ENCODE data around the gene KRT12. TPM values are rescaled to one million over a fixed set of nuclear protein-coding genes. Genes with fewer than 3 reads are reported as not detected.

Gene KRT12
- total and polyA plus RNA-seq, 2 donors from 2014 or later: not detected

GRCh38 chr17:40872416-40872815 is 5.4 kb upstream of the KRT12 start:
- no peak for TF ChIP-seq CTCF (IDR thresholded peaks at IDR 0.05; ENCODE audit: borderline replicate concordance, extremely low read depth, insufficient read depth)
- H3K27ac ChIP-seq (ENCODE audit: low read depth in 2 of 2, low read length in 2 of 2): no peak overlapping the region
- no peak overlapping the region for H3K9ac ChIP-seq (ENCODE audit: low read length in 3 of 3)

DNA sequence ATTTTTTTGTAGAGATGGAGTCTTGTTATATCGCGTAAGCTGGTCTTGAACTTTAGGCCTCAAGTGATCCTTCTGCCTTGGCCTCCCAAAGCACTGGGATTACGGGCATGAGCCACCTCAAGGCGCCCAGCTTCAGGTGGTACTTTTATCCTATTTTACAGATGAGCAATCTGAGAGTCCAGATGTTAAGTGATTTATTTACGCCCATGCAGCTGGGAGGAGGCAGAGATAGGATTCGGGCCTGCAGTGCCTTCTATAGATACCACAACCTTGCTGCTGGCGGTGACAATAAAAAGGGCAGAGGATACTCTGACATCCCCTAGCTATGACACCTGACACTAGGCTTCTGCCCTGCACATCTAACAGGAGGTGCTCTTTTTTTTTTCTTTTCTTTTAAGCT is 4.3 kb upstream of the KRT12 start:
- no peaks in the 10 kb centered on the region for H3K4me1 ChIP-seq (ENCODE audit: control insufficient read depth in 2 of 3, insufficient read depth in 2 of 3, low read depth in 1 of 3, low read length in 3 of 3)
- H3K27me3 ChIP-seq (ENCODE audit: control insufficient read depth, insufficient read depth, low read length): no peaks in the 10 kb centered on the region
- no peak for TF ChIP-seq CTCF (IDR thresholded peaks at IDR 0.05; ENCODE audit: borderline replicate concordance, extremely low read depth, insufficient read depth)
- peak in 2 of 5 donors; percentile 9 to 23 for DNase-seq
- FAIRE-seq: no peak
- no peak overlapping the region for H3K27ac ChIP-seq (ENCODE audit: low read depth in 2 of 2, low read length in 2 of 2)
- no peaks in the 10 kb centered on the region for H3K9me3 ChIP-seq (ENCODE audit: control insufficient read depth in 2 of 3, insufficient read depth in 1 of 3, low read length in 3 of 3)
- no peak overlapping the region for H3K4me3 ChIP-seq (ENCODE audit: low read length in 3 of 3)
- H3K9ac ChIP-seq (ENCODE audit: low read length in 3 of 3): no peak overlapping the region
- intact Hi-C loops (cut with DNase I): no loop called here
- H3K36me3 ChIP-seq (ENCODE audit: control insufficient read depth in 2 of 3, insufficient read depth in 3 of 3, low read length in 3 of 3): no peaks in the 10 kb centered on the region

More at GRCh38 chr17:40872416-40872815, 5.4 kb upstream of the KRT12 start:
- intact Hi-C loops (cut with DNase I): no loop called here
- FAIRE-seq: no peak
- Histone ChIP-seq H3K4me3 (ENCODE audit: low read length in 3 of 3) (no peak overlapping the region), H3K4me1 (ENCODE audit: control insufficient read depth in 2 of 3, insufficient read depth in 2 of 3, low read depth in 1 of 3, low read length in 3 of 3) (no peaks in the 10 kb centered on the region), H3K27me3 (ENCODE audit: control insufficient read depth, insufficient read depth, low read length) (no peaks in the 10 kb centered on the region), H3K9me3 (ENCODE audit: control insufficient read depth in 2 of 3, insufficient read depth in 1 of 3, low read length in 3 of 3) (no peaks in the 10 kb centered on the region), H3K36me3 (ENCODE audit: control insufficient read depth in 2 of 3, insufficient read depth in 3 of 3, low read length in 3 of 3) (no peaks in the 10 kb centered on the region)
- no peak for DNase-seq

- intact Hi-C loops (cut with DNase I): no loop called here
- DNase-seq: no peak
- TF ChIP-seq CTCF (IDR thresholded peaks at IDR 0.05; ENCODE audit: borderline replicate concordance, extremely low read depth, insufficient read depth): no peak
- no peak for FAIRE-seq
- Histone ChIP-seq H3K9me3 (ENCODE audit: control insufficient read depth in 2 of 3, insufficient read depth in 1 of 3, low read length in 3 of 3) (no peaks in the 10 kb centered on the region), H3K27ac (ENCODE audit: low read depth in 2 of 2, low read length in 2 of 2) (no peak overlapping the region), H3K27me3 (ENCODE audit: control insufficient read depth, insufficient read depth, low read length) (no peaks in the 10 kb centered on the region), H3K4me1 (ENCODE audit: control insufficient read depth in 2 of 3, insufficient read depth in 2 of 3, low read depth in 1 of 3, low read length in 3 of 3) (no peaks in the 10 kb centered on the region), H3K36me3 (ENCODE audit: control insufficient read depth in 2 of 3, insufficient read depth in 3 of 3, low read length in 3 of 3) (no peaks in the 10 kb centered on the region), H3K9ac (ENCODE audit: low read length in 3 of 3) (no peak overlapping the region), H3K4me3 (ENCODE audit: low read length in 3 of 3) (no peak overlapping the region)
These were observed 3.1 kb upstream of the KRT12 start for GRCh38 chr17:40870136-40870535.
